Measurements from ENCODE around the gene ACOT2.
"Not testable (repeated sequence)": the region's sequence is repeated elsewhere in the genome, so short reads cannot be mapped to it uniquely, and the experiment has no call there.

- TF ChIP-seq REST (IDR thresholded peaks at IDR 0.05; ENCODE audit: insufficient replicate concordance, low read depth); CTCF (IDR thresholded peaks at IDR 0.05; ENCODE audit: insufficient read depth, low read length); POLR2AphosphoS5 (IDR thresholded peaks at IDR 0.05; ENCODE audit: low read depth); SPI1 (IDR thresholded peaks at IDR 0.05; ENCODE audit: borderline replicate concordance, low read depth); GABPA (IDR thresholded peaks at IDR 0.05; ENCODE audit: low read depth): not testable (repeated sequence)
These were observed 39.7 kb upstream of the ACOT2 start for GRCh38 chr14:73529356-73529755.
